Epithelial cell of prostate (primary cell): Measurements from ENCODE around the gene ABCA5.
"Not testable (repeated sequence)": the region's sequence is repeated elsewhere in the genome, so short reads cannot be mapped to it uniquely, and the experiment has no call there.

Experiments used
- DNase-seq: peaks from one replicate; pipeline ENCODE4 v3.0.0-alpha.2; 2011; ENCODE audit warnings: low read depth, low spot score
- H3K27ac ChIP-seq: fragments of 450-650 bp; 2 replicates; pipeline ENCODE4 v1.5.1; 2017; ENCODE audit warnings: mild to moderate bottlenecking

Gene ABCA5

GRCh38 chr17:69220098-69220497, 106.8 kb downstream of the ABCA5 start:
- H3K27ac ChIP-seq: no peak overlapping the region
- no peak for DNase-seq

- no peak overlapping the region for H3K27ac ChIP-seq
- no peak for DNase-seq
Observed at GRCh38 chr17:69218986-69219385, 107.9 kb downstream of the ABCA5 start.

- H3K27ac ChIP-seq: no peak overlapping the region
- DNase-seq: no peak
Observed at GRCh38 chr17:69213059-69213813, 113.7 kb downstream of the ABCA5 start.

- no peak overlapping the region for H3K27ac ChIP-seq
- DNase-seq: no peak
Observed at GRCh38 chr17:69208640-69209039, 118.3 kb downstream of the ABCA5 start.

- no peak for DNase-seq
- H3K27ac ChIP-seq: no peak overlapping the region
Observed at GRCh38 chr17:69207151-69207550, 119.8 kb downstream of the ABCA5 start.

- no peak for DNase-seq
- H3K27ac ChIP-seq: no peak overlapping the region
Observed at GRCh38 chr17:69198238-69198637, 128.7 kb downstream of the ABCA5 start.

- not testable (repeated sequence) for DNase-seq, H3K27ac ChIP-seq
Observed at GRCh38 chr17:69196105-69196653, 130.8 kb downstream of the ABCA5 start.
